WTC11 (cell line): ENCODE results near the gene HPDL. TPM values are rescaled to one million over a fixed set of nuclear protein-coding genes. Genes with fewer than 3 reads are reported as not detected.
"Not testable (repeated sequence)": the region's sequence is repeated elsewhere in the genome, so short reads cannot be mapped to it uniquely, and the experiment has no call there.

Experiments used
- ATAC-seq: fragments of 200-7000 bp; cut with Tn5 transposase; 2 replicates; pipeline ENCODE4 v1.10.0; 2021; ENCODE audit warnings: mild to moderate bottlenecking, moderate library complexity
- CTCF ChIA-PET: fragments of 300-600 bp; sonication (Branson Sonifier 250); formaldehyde crosslinking; loops from one replicate; lab custom pipeline; 2021; ENCODE audit warnings: antibody characterized with exemption; lab: Charles Lee
- POLR2A ChIA-PET: fragments of 350-600 bp; sonication (Branson Sonifier 250); formaldehyde crosslinking; loops from one replicate; lab custom pipeline; 2021; ENCODE audit warnings: antibody characterized with exemption; lab: Charles Lee
- DNase-seq: peaks from one replicate; pipeline ENCODE4 v3.0.0; 2021; ENCODE audit warnings: low spot score
- H3K27ac Mint-ChIP-seq: 2 replicates; pipeline ENCODE4 v1.8.0; 2021; ENCODE audit warnings: mixed read lengths
- H3K27me3 Mint-ChIP-seq: 2 replicates; pipeline ENCODE4 v1.8.0; 2021; ENCODE audit warnings: low read depth, mild to moderate bottlenecking, moderate library complexity, mixed read lengths
- H3K36me3 Mint-ChIP-seq: 2 replicates; pipeline ENCODE4 v1.8.0; 2021; ENCODE audit warnings: mixed read lengths
- H3K4me1 Mint-ChIP-seq: 2 replicates; pipeline ENCODE4 v1.8.0; 2022; ENCODE audit warnings: mixed read lengths
- H3K4me3 Mint-ChIP-seq: 2 replicates; pipeline ENCODE4 v1.8.0; 2021; ENCODE audit warnings: mild to moderate bottlenecking, moderate library complexity, mixed read lengths
- H3K9me3 Mint-ChIP-seq: 2 replicates; pipeline ENCODE4 v1.8.0; 2021; ENCODE audit warnings: mixed read lengths
- EMX1 ChIP-seq: fragments of 250-450 bp; sonication (Bioruptor Pico); IDR thresholded peaks from 2 replicates; pipeline ENCODE4 v1.8.0; 2021; ENCODE audit warnings: mild to moderate bottlenecking
- FOXP1 ChIP-seq: sonication (generic); formaldehyde crosslinking; IDR thresholded peaks from 2 replicates; pipeline ENCODE4 v1.8.0; 2022; ENCODE audit warnings: missing genetic modification reagents, mild to moderate bottlenecking, moderate library complexity, borderline replicate concordance
- MXD4 ChIP-seq: fragments of 250-450 bp; sonication (Bioruptor Pico); IDR thresholded peaks from 2 replicates; pipeline ENCODE4 v1.8.0; 2021; ENCODE audit warnings: mild to moderate bottlenecking, moderate library complexity, borderline replicate concordance
- MYBL2 ChIP-seq: sonication (generic); formaldehyde crosslinking; IDR thresholded peaks from 2 replicates; pipeline ENCODE4 v1.8.1; 2023; ENCODE audit warnings: mild to moderate bottlenecking, moderate library complexity, missing genetic modification reagents
- RORB ChIP-seq: fragments of 250-450 bp; sonication (Bioruptor Pico); IDR thresholded peaks from 2 replicates; pipeline ENCODE4 v1.9.0; 2021; ENCODE audit warnings: mild to moderate bottlenecking
- SMAD3 ChIP-seq: sonication (generic); formaldehyde crosslinking; IDR thresholded peaks from 2 replicates; pipeline ENCODE4 v1.8.0; 2022; ENCODE audit warnings: missing genetic modification reagents, mild to moderate bottlenecking, borderline replicate concordance
- SMAD4 ChIP-seq: sonication (generic); formaldehyde crosslinking; IDR thresholded peaks from 2 replicates; pipeline ENCODE4 v1.8.0; 2022; ENCODE audit warnings: mild to moderate bottlenecking, missing genetic modification reagents
- ZNF138 ChIP-seq: sonication (generic); formaldehyde crosslinking; conservative IDR thresholded peaks from 2 replicates; pipeline ENCODE4 v1.8.1; 2022; ENCODE audit warnings: mild to moderate bottlenecking, moderate library complexity, missing genetic modification reagents
- ZNF317 ChIP-seq: sonication (generic); formaldehyde crosslinking; IDR thresholded peaks from 2 replicates; pipeline ENCODE4 v1.8.1; 2023; ENCODE audit warnings: low read depth, mild to moderate bottlenecking, moderate library complexity, missing genetic modification reagents, borderline replicate concordance
- ZNF423 ChIP-seq: fragments of 250-450 bp; sonication (Bioruptor Pico); IDR thresholded peaks from 2 replicates; pipeline ENCODE4 v2.1.2; 2022; ENCODE audit warnings: mild to moderate bottlenecking, moderate library complexity
- total RNA-seq: library from RNA; stranded (reverse); gene quantifications from 3 replicates; pipeline ENCODE4 v1.2.3, GENCODE V29; 2021
- TF ChIP-seq, protein P1 (sequence below): sonication (generic); formaldehyde crosslinking; IDR thresholded peaks from 2 replicates; pipeline ENCODE4 v1.8.0; 2022; ENCODE audit warnings: mild to moderate bottlenecking, missing genetic modification reagents
- TF ChIP-seq, protein P2 (sequence below): sonication (generic); formaldehyde crosslinking; IDR thresholded peaks from 2 replicates; pipeline ENCODE4 v1.8.1; 2022; ENCODE audit warnings: missing genetic modification reagents, borderline replicate concordance
- TF ChIP-seq, protein P3 (sequence below): fragments of 250-450 bp; sonication (Bioruptor Pico); IDR thresholded peaks from 2 replicates; pipeline ENCODE4 v1.9.0; 2021; ENCODE audit warnings: mild to moderate bottlenecking, borderline replicate concordance
- TF ChIP-seq, protein P4 (sequence below): sonication (generic); formaldehyde crosslinking; IDR thresholded peaks from 2 replicates; pipeline ENCODE4 v1.8.0; 2022; ENCODE audit warnings: mild to moderate bottlenecking, missing genetic modification reagents
- TF ChIP-seq, protein P5 (sequence below): fragments of 250-450 bp; sonication (Bioruptor Pico); IDR thresholded peaks from 2 replicates; pipeline ENCODE4 v1.9.0; 2021; ENCODE audit warnings: moderate library complexity, mild to moderate bottlenecking, inconsistent platforms, borderline replicate concordance

Gene HPDL
- total RNA-seq, 1 experiment from 2014 or later = 44.0 TPM

DNA sequence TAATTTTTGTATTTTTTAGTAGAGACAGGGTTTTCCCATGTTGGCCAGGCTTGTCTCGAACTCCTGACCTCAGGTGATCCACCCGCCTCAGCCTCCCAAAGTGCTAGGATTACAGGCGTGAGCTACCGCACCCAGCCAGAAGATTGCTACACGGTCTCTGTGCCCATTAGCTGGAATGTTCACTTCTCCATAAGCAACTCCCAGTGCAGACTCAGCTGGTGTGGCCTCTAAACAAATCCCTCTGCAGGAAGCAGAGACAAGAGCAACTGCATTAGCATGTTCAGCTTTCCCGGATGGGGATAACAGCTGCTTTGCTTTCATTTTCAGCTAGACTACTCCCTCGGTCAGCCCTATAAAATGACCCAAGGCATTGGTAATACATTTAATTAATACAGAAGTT, 34.3 kb downstream of the HPDL start:
- TF ChIP-seq, protein P1, sequence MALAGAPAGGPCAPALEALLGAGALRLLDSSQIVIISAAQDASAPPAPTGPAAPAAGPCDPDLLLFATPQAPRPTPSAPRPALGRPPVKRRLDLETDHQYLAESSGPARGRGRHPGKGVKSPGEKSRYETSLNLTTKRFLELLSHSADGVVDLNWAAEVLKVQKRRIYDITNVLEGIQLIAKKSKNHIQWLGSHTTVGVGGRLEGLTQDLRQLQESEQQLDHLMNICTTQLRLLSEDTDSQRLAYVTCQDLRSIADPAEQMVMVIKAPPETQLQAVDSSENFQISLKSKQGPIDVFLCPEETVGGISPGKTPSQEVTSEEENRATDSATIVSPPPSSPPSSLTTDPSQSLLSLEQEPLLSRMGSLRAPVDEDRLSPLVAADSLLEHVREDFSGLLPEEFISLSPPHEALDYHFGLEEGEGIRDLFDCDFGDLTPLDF (CRISPR knock-in tag) = 0 out of 2 replicates have a peak, but pooled peaks have one; percentile 14
- TF ChIP-seq, all 79 proteins: peak for 1; not testable (repeated sequence) for 78
- ChIA-PET POLR2A (interaction anchor here (1.0 to 1.6 kb wide), 4 partner anchors 21 to 147 kb away, joined by 3 to 7 read pairs (median 3); partner anchors contain the start of genes MUTYH, TESK2 and TOE1), CTCF (interaction anchor here (0.8 to 6.5 kb wide), 15 partner anchors 13 to 141 kb away, joined by 3 to 170 read pairs (median 5); partner anchors contain the start of genes CCDC163, MMACHC, MUTYH and TESK2)
- not testable (repeated sequence) for H3K27me3 Mint-ChIP-seq, H3K9me3 Mint-ChIP-seq, H3K36me3 Mint-ChIP-seq
- peak; percentile 84 for ATAC-seq
- Mint-ChIP-seq H3K4me3 (peak overlapping the region; percentile 55), H3K4me1 (peaks cover 26% of the 10 kb centered on the region), H3K27ac (peak overlapping the region; percentile 95)
- peak; percentile 35 for DNase-seq

- TF ChIP-seq RORB (CRISPR knock-in tag) = no peak
- DNase-seq = no peak
- Mint-ChIP-seq H3K9me3 (no peaks in the 10 kb centered on the region), H3K4me3 (no peak overlapping the region), H3K4me1 (peaks cover 22% of the 10 kb centered on the region), H3K27me3 (no peaks in the 10 kb centered on the region), H3K36me3 (no peaks in the 10 kb centered on the region), H3K27ac (peak overlapping the region; percentile 17; the same call in 1 of the 2 replicates)
- ChIA-PET POLR2A (no interaction called here), CTCF (interaction anchor here (1.0 to 1.2 kb wide), 2 partner anchors 127 to 129 kb away, joined by 3 to 5 read pairs; partner anchors contain the start of gene TESK2)
- no peak for ATAC-seq
Observed at GRCh38 chr1:45364294-45364693, 37.6 kb downstream of the HPDL start.

- no peaks in the 10 kb centered on the region for H3K9me3 Mint-ChIP-seq
- no peak for DNase-seq
- POLR2A ChIA-PET = interaction anchor here (1.0 kb wide), 1 partner anchor 37 kb away, joined by 3 read pairs; no protein-coding TSS in a partner anchor
- no peak overlapping the region for H3K4me3 Mint-ChIP-seq
- TF ChIP-seq MYBL2 (CRISPR knock-in tag) = no peak
- TF ChIP-seq, protein P2, sequence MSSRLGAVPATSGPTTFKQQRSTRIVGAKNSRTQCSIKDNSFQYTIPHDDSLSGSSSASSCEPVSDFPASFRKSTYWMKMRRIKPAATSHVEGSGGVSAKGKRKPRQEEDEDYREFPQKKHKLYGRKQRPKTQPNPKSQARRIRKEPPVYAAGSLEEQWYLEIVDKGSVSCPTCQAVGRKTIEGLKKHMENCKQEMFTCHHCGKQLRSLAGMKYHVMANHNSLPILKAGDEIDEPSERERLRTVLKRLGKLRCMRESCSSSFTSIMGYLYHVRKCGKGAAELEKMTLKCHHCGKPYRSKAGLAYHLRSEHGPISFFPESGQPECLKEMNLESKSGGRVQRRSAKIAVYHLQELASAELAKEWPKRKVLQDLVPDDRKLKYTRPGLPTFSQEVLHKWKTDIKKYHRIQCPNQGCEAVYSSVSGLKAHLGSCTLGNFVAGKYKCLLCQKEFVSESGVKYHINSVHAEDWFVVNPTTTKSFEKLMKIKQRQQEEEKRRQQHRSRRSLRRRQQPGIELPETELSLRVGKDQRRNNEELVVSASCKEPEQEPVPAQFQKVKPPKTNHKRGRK = no peak
- TF ChIP-seq, protein P3, sequence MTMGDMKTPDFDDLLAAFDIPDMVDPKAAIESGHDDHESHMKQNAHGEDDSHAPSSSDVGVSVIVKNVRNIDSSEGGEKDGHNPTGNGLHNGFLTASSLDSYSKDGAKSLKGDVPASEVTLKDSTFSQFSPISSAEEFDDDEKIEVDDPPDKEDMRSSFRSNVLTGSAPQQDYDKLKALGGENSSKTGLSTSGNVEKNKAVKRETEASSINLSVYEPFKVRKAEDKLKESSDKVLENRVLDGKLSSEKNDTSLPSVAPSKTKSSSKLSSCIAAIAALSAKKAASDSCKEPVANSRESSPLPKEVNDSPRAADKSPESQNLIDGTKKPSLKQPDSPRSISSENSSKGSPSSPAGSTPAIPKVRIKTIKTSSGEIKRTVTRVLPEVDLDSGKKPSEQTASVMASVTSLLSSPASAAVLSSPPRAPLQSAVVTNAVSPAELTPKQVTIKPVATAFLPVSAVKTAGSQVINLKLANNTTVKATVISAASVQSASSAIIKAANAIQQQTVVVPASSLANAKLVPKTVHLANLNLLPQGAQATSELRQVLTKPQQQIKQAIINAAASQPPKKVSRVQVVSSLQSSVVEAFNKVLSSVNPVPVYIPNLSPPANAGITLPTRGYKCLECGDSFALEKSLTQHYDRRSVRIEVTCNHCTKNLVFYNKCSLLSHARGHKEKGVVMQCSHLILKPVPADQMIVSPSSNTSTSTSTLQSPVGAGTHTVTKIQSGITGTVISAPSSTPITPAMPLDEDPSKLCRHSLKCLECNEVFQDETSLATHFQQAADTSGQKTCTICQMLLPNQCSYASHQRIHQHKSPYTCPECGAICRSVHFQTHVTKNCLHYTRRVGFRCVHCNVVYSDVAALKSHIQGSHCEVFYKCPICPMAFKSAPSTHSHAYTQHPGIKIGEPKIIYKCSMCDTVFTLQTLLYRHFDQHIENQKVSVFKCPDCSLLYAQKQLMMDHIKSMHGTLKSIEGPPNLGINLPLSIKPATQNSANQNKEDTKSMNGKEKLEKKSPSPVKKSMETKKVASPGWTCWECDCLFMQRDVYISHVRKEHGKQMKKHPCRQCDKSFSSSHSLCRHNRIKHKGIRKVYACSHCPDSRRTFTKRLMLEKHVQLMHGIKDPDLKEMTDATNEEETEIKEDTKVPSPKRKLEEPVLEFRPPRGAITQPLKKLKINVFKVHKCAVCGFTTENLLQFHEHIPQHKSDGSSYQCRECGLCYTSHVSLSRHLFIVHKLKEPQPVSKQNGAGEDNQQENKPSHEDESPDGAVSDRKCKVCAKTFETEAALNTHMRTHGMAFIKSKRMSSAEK = no peak
- no peak for TF ChIP-seq EMX1 (CRISPR knock-in tag)
- TF ChIP-seq ZNF138 = no peak
- TF ChIP-seq, protein P4, sequence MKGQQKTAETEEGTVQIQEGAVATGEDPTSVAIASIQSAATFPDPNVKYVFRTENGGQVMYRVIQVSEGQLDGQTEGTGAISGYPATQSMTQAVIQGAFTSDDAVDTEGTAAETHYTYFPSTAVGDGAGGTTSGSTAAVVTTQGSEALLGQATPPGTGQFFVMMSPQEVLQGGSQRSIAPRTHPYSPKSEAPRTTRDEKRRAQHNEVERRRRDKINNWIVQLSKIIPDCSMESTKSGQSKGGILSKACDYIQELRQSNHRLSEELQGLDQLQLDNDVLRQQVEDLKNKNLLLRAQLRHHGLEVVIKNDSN = no peak
- TF ChIP-seq ZNF423 (CRISPR knock-in tag) = no peak
- TF ChIP-seq, protein P5, sequence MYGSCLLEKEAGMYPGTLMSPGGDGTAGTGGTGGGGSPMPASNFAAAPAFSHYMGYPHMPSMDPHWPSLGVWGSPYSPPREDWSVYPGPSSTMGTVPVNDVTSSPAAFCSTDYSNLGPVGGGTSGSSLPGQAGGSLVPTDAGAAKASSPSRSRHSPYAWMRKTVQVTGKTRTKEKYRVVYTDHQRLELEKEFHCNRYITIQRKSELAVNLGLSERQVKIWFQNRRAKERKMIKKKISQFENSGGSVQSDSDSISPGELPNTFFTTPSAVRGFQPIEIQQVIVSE (CRISPR knock-in tag) = no peak
- no peak for TF ChIP-seq SMAD3 (CRISPR knock-in tag)
- no peak for TF ChIP-seq FOXP1
- no peak for TF ChIP-seq ZNF317 (CRISPR knock-in tag)
- no peak for TF ChIP-seq SMAD4 (CRISPR knock-in tag)
- TF ChIP-seq MXD4 (CRISPR knock-in tag) = no peak
- no peaks in the 10 kb centered on the region for H3K36me3 Mint-ChIP-seq
- peak; percentile 43 for ATAC-seq
- CTCF ChIA-PET = interaction anchor here (0.7 to 1.2 kb wide), 5 partner anchors 16 to 203 kb away, joined by 3 to 5 read pairs (median 3); partner anchors contain the start of gene TESK2
- H3K27me3 Mint-ChIP-seq = no peaks in the 10 kb centered on the region
- H3K27ac Mint-ChIP-seq = no peak overlapping the region
- peaks cover 18% of the 10 kb centered on the region for H3K4me1 Mint-ChIP-seq
Observed at GRCh38 chr1:45365051-45365450, 38.4 kb downstream of the HPDL start.
